ENCODE measurements around the gene DDX51. TPM values are rescaled to one million over a fixed set of nuclear protein-coding genes. Genes with fewer than 3 reads are reported as not detected.
"Not testable (repeated sequence)": the region's sequence is repeated elsewhere in the genome, so short reads cannot be mapped to it uniquely, and the experiment has no call there.

The DDX51 gene
- polyA plus RNA-seq, 3 donors: 10.9 to 12.8 (median 11.7) TPM

DNA sequence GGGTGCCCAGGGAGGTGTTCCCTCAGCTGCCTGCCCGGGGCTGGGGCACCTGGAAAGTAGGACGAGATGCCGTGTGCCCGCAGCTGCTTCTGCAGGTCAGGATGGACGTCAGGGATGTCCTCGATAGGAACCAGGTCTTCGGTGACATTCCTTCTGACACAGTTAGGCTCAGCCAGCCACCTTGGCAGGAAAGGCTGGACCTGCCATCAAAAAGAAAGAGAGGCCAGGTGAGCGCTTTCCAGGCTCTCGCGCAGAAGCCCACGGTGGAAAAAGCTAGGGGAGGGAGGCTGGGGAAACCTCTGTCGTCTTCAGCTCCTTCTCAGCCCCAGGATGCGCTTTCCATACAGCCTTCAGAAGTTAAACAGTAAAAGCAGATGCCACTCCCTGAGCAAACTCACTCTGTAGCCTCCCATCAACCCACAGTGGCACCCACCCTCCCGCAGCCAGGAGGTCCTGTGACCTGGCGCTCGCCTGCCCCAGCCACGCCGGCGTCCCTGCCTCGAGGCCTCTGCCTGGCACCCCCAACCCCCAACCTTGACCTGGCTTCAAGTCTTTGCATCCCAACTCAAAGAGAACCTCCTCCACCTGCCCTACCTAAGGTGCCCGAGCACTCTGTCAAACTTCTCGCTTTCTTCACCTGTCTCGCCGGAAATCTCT is 1.3 kb downstream of the DDX51 start:
- no peak for DNase-seq (ENCODE audit: low read depth in 3 of 3, low spot score in 2 of 3)

DNA sequence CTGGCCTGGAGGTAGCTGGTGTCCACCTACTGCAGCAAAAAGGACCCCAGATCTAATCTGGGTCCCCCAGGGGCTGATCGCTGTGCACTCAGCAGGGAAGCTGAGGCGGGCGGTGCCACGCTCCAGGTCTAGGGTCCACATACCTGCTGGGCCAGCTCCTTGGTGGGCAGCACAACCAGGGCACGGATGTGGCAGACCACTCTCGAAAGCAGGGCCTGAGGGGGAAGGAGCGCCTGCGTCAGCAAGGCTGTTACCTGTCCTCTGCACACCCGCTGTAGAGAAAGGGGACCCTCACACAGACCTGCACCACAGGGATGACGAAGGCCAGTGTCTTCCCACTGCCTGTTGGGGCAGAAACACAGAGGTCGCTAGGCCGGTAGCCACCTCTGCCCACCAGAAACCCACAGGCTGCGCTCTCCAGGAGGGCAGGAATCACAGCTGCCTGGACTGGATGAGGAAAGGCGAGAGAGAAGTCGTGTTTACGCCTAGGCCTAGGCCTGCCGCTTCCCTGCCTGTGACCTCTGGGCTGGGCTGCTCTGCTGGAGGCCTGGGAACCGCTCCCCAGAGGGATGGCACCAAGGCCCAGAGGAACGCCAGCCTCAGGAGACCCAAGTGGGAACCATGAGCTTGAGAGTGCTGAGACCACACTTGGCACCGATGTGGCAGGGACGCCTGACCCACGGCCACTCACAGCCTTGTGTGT is 2.0 kb downstream of the DDX51 start:
- DNase-seq (ENCODE audit: low read depth in 3 of 3, low spot score in 2 of 3): no peak

DNA sequence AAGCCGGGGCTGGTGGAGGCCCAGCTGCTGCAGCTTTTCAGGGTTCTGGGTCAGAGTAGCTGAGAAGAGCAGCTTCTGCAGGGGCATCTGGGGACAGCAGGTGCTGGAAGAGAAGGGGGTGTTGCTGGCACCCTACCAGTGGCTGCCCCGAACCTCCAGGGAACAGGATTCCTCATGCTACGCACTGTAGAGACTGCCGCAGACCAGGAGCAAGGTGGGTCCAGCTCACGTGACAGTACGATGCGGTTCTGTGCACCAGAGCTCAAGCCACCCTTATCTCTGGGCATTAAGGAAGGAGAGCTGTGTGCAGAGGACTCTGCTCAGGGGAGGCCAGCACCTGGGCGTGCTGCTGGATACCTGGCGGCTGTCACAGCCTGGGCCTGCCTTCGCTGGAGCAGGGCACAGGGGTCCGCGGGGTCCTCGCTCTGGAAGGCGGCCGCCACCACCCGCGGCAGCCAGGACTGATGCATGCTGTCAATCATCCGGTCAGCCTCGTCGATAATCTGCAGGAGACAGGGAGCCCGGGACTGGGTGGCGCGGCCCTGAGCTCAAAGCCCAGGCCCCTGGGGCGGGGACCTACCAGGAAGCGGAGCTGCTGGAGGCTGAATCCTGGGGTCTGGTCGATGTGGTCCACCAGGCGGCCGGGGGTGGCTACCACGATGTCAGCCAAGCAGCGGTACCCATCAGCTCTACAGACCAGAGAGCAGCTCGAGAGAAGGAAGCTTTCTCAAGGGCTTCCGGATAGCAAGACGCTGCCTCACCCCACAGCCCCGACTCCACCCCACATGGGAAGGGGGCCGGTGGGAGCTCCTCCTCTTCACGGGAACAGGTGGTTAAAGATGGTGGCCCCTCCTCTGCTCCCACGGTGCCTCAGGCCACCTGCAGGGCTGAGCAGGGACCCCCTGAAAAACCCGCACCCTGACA is 2.9 kb downstream of the DDX51 start:
- DNase-seq (ENCODE audit: low read depth in 3 of 3, low spot score in 2 of 3): no peak

DNA sequence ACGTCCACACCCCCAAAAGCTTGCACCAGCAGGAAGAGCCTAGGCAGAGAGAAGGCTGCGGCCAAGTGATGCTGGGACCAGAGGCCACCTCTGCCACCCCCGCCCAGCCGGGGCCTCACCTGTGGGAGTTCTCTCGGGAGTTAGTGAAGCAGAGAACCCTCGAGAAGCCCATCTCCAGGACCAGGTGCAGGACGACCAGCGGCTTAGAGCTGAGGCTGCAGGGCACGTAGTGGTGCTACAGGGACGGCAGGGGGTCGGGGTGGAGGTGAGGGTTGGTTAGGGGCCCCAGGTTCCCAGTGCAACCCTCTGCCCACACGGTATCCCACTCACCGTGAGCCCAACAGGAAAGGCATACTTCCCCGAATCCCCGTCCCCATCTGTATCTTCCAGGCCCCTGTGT is 3.6 kb downstream of the DDX51 start:
- no peak for DNase-seq (ENCODE audit: low read depth in 3 of 3, low spot score in 2 of 3)

DNA sequence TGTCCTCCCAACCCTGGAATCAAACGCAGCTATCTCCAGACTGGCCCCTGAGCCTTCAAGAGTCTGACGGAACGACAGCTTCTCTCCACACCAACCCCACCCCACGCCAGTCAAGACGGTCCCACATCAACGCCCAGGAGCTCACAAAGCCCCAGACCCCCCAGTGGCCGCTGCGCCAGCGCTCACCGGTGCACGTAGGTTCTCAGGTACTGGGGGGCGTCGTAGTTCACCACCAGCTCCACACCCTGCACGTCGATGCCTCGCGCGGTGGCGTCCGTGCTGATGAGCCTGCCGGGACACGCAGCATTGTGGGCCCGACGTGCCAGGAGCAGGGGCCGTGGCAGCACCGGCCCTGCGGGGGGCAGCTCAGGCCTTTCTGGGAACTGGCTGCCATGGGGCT is 4.2 kb downstream of the DDX51 start:
- DNase-seq (ENCODE audit: low read depth in 3 of 3, low spot score in 2 of 3): no peak

DNA sequence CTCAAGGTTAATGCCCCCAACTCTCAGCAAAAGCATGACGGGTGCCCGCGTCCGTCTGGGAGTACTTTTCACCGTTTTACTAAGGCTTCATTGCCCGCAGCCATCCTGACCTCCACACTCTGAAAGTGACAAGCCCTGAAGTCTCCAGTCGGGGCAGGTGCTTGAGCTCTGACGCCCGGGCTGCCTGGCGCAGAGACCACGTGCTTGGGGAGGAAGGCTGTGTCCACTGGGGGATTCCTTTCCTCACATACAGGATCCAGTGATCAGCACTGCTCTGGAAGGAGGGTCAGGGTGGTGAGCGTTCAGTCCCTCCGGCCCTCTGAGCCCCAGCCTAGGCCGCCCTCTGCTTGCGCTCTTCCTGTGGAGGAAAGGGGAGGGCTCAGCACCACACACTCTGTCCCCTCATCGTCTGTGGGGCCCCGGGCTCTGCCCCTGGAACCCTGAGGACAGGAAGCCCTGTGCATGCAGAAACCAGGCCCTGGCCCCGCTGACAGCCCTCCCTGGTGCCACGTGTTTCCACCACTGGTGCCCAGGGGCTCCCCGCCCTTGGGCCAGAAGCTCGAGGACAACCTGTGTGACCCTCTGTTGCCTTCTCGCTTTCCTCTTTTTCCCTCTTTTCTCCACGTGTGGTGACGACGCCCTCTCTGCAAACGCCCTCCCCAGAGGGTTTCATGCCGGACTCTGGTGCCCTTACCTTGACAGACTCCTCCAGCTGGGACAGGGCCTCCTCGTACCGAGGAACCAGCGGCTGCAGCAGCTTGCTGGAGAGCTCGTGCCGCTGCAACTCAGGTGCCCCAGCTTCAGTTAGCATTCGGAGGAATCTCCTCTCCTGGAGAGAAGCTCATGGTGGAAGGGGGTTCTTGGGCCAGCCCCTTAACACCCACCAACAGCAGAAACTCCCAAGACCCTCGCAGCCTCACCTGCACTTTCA is 4.9 kb downstream of the DDX51 start:
- no peak for DNase-seq (ENCODE audit: low read depth in 3 of 3, low spot score in 2 of 3)

DNA sequence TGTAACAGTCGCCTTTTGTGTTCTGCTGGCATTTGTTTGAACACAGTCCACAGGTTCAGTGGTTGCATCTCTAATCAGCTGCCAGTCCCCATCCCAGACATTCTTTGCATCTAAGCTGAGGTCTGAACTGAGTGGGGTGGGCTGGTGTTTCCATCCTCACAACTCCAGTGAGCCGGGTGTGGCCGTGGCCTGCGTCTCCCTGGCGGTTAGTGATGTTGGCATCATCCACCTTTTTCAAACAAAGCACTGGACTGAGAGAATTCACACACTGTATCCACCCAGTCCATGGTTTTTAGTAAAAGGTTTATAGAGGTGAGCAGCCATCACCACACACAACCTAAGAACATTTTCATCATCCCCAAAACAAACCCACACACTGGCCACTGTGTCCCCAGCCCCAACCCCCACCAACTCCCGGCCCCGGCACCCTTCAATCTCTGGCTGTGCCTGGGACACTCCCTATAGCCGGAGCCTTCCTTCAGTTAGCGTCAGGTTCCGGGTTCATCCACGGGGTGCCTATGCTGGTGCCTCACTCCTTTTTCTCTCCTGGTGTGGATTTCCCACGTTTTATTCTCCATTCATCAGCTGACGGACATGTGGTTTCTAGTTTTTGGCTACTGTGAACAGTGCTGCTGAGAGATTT is 6.5 kb downstream of the DDX51 start:
- no peak for DNase-seq (ENCODE audit: low read depth in 3 of 3, low spot score in 2 of 3)

DNA sequence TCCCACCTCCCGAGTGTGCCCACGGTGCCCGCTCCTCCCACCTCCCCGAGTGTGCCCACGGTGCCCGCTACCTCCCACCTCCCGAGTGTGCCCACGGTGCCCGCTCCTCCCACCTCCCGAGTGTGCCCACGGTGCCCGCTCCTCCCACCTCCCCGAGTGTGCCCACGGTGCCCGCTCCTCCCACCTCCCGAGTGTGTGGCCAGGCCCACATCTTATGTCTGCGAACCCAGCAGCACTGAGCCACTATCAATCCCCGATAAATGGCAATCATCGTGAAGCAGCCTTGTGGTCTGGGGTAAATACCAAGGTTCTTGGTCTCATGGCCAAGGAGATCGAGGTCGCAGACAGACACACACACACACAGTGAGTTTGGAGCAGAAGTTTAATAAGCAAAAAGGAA is 7.9 kb downstream of the DDX51 start:
- DNase-seq (ENCODE audit: low read depth in 3 of 3, low spot score in 2 of 3): not testable (repeated sequence)

DNA sequence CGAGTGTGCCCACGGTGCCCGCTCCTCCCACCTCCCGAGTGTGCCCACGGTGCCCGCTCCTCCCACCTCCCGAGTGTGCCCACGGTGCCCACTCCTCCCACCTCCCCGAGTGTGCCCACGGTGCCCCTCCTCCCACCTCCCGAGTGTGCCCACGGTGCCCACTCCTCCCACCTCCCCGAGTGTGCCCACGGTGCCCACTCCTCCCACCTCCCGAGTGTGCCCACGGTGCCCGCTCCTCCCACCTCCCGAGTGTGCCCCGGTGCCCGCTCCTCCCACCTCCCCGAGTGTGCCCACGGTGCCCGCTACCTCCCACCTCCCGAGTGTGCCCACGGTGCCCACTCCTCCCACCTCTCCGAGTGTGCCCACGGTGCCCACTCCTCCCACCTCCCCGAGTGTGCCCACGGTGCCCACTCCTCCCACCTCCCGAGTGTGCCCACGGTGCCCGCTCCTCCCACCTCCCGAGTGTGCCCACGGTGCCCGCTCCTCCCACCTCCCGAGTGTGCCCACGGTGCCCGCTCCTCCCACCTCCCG is 9.4 kb downstream of the DDX51 start:
- DNase-seq (ENCODE audit: low read depth in 3 of 3, low spot score in 2 of 3): not testable (repeated sequence)

DNA sequence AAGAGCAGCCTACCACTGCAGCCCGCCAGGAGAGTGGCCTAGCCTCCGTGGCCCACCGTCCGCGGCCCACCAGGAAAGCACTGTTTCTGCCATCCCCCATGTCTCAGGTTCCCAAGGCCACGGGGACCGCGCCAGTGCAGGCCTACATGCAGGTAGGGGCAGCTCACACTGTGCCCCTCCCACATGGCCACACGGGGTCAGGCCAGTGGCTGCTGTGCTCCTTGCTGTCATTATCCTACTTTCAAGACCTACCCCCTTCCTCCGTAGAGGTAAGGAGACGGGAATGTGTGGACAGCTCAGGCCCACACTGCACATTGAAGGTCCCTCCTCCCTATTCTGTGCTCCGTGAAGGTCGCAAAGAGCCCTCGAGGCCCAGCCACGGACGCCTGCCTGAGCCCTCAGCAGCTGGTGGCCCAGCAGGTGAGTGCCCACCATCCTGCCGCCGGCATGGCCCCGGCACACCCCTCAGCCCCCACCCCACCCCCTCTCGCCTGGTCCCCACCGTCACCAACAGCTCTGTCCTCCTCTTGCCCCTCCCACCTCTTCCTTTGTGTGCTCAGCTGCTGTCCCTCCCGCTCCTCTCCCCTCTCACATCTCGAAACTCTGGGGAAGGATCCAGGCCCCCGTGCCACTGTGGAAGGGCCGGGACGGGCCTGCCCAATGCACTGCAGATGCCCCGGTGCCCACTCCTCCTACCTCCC is 10.0 kb downstream of the DDX51 start:
- DNase-seq (ENCODE audit: low read depth in 3 of 3, low spot score in 2 of 3): no peak

DNA sequence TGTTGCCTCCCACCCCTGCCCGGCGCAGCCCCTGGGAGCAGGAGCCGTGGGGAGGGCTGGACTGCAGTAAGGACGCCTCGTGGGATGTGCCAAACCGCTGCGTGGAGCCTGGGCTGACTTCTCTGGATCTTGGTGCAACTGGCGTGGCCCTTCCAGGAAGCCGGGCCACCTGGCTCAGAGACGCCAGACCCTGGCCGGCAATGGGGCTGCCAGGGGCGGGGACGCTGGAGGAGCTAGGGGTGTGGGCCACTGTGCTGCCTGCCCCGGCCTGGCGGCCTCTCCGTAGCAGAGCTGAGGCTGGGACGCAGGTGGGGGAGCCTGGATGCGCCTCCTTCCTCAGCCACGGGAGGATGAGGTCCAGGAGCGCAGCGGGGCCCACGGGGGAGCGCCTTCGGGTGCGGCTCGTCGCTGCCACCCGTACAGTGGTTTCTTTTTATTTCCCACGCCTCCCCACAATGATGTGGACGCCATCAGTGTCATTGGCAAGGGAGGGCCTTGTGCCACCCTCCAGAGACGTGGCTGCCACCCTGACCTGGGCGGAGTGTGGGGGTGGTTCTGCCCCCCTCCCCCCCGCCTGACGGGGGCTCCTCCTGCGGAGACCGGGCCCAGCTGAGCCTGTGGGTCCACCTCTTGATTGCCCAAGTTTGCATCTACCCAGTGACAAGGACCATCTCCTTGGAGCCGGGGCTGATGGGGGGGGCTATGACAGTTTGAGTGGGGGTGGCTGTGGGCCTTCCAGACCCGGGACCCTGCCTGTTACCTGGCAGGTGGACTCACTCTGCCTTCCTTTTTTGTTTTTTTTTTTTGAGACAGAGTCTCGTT is 11.3 kb downstream of the DDX51 start:
- DNase-seq (ENCODE audit: low read depth in 3 of 3, low spot score in 2 of 3): no peak

DNA sequence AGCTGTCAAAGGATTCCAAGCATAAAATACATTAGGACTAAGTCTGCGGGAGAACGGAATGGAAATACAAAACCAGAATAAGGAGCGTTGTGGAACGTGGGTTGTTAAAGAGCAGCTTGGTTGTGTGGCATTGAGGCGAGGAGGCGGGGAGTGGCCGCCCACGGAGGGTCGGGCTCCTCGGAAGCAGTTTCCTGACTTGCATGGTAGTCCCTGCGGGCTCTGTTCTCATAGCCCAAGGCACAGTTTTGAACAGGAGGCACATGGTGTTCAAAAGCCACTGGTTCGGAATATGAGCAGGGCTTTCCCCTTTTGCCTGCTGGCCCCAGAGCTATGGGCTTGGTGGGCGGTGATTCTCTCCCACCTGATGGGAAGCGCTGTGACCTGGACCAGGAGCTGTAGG is 12.2 kb downstream of the DDX51 start:
- DNase-seq (ENCODE audit: low read depth in 3 of 3, low spot score in 2 of 3): no peak

DNA sequence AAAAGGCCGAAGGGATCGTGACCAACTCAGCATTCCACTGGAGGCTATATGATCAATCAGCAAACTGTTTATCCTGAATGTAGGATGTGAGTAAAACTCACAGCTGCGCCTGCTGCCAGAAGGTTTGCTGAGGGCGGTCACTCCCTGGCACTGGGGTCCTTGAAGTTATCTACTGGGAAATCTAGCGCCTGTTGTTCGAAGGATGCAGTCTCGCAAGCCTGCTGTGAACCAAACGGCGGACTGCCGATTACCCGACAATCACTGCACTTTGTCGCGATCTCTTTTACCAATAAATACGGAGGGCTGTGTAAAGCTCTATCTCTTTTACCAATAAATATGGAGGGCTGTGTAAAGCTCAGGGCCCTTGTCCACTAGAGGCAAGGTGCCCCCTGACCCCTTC is 12.9 kb downstream of the DDX51 start:
- no peak for DNase-seq (ENCODE audit: low read depth in 3 of 3, low spot score in 2 of 3)

DNA sequence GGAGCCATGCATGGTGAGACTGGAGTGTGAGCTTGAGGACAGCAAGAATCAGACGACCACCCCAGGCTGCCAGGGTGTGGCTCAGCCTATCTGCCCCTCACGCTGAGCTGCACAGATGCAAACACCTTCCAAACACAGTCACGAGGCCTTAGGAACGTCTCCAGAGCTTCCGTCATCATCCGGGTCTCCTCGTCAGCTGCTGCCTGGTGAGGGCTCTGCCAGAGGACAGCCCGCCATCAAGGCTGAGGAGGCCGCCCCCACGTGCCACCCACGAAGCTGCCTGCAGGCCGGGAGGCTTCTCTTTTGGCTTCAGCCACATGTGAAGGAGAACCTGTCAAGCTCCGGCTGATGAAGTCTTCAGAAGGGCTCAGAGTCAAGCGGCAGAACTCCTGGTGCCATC is 13.4 kb downstream of the DDX51 start:
- DNase-seq (ENCODE audit: low read depth in 3 of 3, low spot score in 2 of 3): no peak

DNA sequence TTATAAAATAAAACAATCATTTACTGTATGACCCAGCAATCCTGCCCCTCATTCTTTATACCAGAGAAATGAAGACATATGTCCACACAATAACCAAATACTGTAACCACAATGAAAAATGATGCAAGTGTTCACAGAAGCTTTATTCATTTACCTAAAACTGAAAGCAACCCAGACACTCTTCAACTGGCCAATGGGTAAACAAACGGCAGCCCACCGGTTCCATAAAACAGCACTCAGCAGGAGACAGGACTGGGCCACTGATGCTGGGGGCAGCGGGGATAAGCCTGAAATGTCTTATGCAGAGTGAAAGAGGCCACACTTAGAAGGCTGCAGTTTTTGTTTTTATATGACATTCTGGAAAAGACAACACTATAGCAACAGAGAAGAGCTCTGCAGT is 15.1 kb downstream of the DDX51 start:
- DNase-seq (ENCODE audit: low read depth in 3 of 3, low spot score in 2 of 3): no peak

DNA sequence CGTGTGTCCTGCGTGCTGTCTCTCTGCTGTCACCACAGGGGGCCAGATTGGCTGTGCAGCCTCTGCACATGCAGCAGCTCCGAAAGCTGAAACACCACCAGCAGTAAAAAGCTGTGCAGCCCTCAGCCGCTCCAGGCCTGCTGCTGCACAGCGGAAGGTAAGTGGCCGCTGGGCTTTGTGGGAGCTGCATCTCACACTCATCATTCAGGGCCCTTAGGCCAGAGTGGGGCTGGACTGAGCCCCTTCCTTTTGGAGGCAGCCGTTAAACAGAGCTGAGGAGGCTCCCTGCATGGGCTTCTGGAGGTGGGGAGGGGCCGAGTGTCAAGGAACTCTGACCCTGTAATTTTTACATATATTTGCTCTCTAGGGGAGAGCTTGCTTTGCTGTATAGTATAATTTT is 17.1 kb downstream of the DDX51 start:
- DNase-seq (ENCODE audit: low read depth in 3 of 3, low spot score in 2 of 3): no peak

DNA sequence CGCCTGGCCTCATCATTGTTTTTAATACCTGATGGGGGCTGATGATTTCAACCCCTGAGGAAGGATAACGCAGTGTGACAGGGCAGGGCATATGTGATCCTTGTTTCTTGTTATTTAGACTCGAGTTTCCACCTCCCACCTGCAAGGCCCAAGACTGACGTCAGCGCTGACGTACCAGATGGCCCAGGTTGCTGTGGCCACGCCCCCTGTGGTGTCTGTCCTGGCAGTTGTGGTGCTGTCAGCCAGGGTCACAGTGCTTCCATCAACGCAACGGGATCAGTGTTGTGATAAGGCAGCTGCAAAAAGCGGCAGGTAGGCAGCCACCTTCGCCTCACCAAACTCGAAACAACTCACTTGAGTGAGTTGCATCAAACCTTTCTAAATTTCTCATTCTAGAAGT is 18.4 kb downstream of the DDX51 start:
- DNase-seq (ENCODE audit: low read depth in 3 of 3, low spot score in 2 of 3): no peak

DNA sequence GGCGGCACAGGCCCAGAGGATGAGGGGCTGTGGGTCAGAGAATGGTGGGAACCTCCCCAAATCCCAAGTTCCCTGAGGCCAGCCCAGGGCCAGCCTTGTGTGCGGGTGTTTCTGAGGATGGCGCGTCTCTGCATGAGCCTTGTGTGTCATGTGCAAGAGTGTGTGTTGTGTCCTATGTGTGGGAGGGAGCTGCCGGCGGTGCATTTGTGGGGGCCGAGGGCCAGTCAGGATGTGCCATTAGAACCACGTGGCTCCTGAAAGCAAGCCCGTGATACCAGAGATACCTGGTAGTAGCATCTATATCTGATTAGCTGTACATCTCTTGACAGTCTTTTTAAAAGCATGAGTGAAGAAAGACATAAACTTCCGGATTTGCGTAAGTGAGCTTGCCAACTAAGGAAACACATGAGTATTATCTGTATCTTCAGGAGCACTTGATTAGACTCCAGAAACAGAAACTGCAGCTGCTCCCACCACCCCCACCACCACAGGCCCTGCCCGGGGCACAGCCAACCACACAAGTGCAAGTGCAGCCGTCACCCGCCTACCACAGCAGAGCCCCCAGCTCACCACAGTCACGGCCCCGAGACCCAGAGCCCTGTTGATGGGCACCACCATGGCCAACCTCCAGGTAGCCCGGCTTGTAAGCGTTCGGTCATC is 19.2 kb downstream of the DDX51 start:
- no peak for DNase-seq (ENCODE audit: low read depth in 3 of 3, low spot score in 2 of 3)
